ENCODE data around the gene APBA2. TPM values are rescaled to one million over a fixed set of nuclear protein-coding genes. Genes with fewer than 3 reads are reported as not detected.

APBA2 gene
- total and polyA plus RNA-seq, 5 donors = 0.17 to 0.95 (median 0.38) TPM

GRCh38 chr15:28964098-28964497 lies 78.3 kb downstream of the APBA2 start:
- WGBS = 93% methylated on average over 1 of the region's 1 CpG
- ATAC-seq (no peak), DNase-seq (no peak)
- Histone ChIP-seq H3K27me3 (ENCODE audit: control insufficient read depth, insufficient read depth) (no peaks in the 10 kb centered on the region), H3K4me1 (ENCODE audit: control insufficient read depth, insufficient read depth, low read length) (no peaks in the 10 kb centered on the region), H3K27ac (ENCODE audit: low read length) (no peak overlapping the region), H3K4me3 (ENCODE audit: low read length) (no peak overlapping the region), H3K9me3 (ENCODE audit: control insufficient read depth, low read length) (no peaks in the 10 kb centered on the region)
- intact Hi-C loops (cut with DNase I) = no loop called here

GRCh38 chr15:28967066-28967465 lies 81.3 kb downstream of the APBA2 start:
- no peak for ATAC-seq
- Histone ChIP-seq H3K9me3 (ENCODE audit: control insufficient read depth, low read length) (no peaks in the 10 kb centered on the region), H3K27me3 (ENCODE audit: control insufficient read depth, insufficient read depth) (no peaks in the 10 kb centered on the region), H3K4me3 (ENCODE audit: low read length) (no peak overlapping the region), H3K27ac (ENCODE audit: low read length) (no peak overlapping the region), H3K4me1 (ENCODE audit: control insufficient read depth, insufficient read depth, low read length) (no peaks in the 10 kb centered on the region)
- DNase-seq = no peak
- intact Hi-C loops (cut with DNase I) = no loop called here

- DNase-seq (no peak), ATAC-seq (no peak)
- 83% methylated on average over 6 of the region's 6 CpGs for WGBS
- H3K4me1 ChIP-seq (ENCODE audit: control insufficient read depth, insufficient read depth, low read length) = no peaks in the 10 kb centered on the region
- H3K27me3 ChIP-seq (ENCODE audit: control insufficient read depth, insufficient read depth) = no peaks in the 10 kb centered on the region
- H3K4me3 ChIP-seq (ENCODE audit: low read length) = no peak overlapping the region
- H3K9me3 ChIP-seq (ENCODE audit: control insufficient read depth, low read length) = no peaks in the 10 kb centered on the region
- intact Hi-C loops (cut with DNase I) = no loop called here
- no peak overlapping the region for H3K27ac ChIP-seq (ENCODE audit: low read length)
These were observed 82.2 kb downstream of the APBA2 start for GRCh38 chr15:28967990-28968389.

- intact Hi-C loops (cut with DNase I) = no loop called here
- no peak for DNase-seq
- Histone ChIP-seq H3K4me3 (ENCODE audit: low read length) (no peak overlapping the region), H3K4me1 (ENCODE audit: control insufficient read depth, insufficient read depth, low read length) (no peaks in the 10 kb centered on the region), H3K27ac (ENCODE audit: low read length) (no peak overlapping the region), H3K9me3 (ENCODE audit: control insufficient read depth, low read length) (no peaks in the 10 kb centered on the region), H3K27me3 (ENCODE audit: control insufficient read depth, insufficient read depth) (no peaks in the 10 kb centered on the region)
- 84% methylated on average over 14 of the region's 14 CpGs for WGBS
- ATAC-seq = no peak
These were observed 83.8 kb downstream of the APBA2 start for GRCh38 chr15:28969511-28970085.

- ATAC-seq (no peak), DNase-seq (no peak)
- Histone ChIP-seq H3K27ac (ENCODE audit: low read length) (no peak overlapping the region), H3K4me1 (ENCODE audit: control insufficient read depth, insufficient read depth, low read length) (peaks cover 2% of the 10 kb centered on the region), H3K27me3 (ENCODE audit: control insufficient read depth, insufficient read depth) (no peaks in the 10 kb centered on the region), H3K4me3 (ENCODE audit: low read length) (no peak overlapping the region), H3K9me3 (ENCODE audit: control insufficient read depth, low read length) (no peaks in the 10 kb centered on the region)
- WGBS = 87% methylated on average over 7 of the region's 7 CpGs
- intact Hi-C loops (cut with DNase I) = no loop called here
These were observed 88.4 kb downstream of the APBA2 start for GRCh38 chr15:28974142-28974541.

- no peaks in the 10 kb centered on the region for H3K9me3 ChIP-seq (ENCODE audit: control insufficient read depth, low read length)
- H3K27me3 ChIP-seq (ENCODE audit: control insufficient read depth, insufficient read depth) = no peaks in the 10 kb centered on the region
- DNase-seq = no peak
- no peak overlapping the region for H3K4me3 ChIP-seq (ENCODE audit: low read length)
- H3K27ac ChIP-seq (ENCODE audit: low read length) = no peak overlapping the region
- ATAC-seq = no peak
- intact Hi-C loops (cut with DNase I) = no loop called here
- 7% methylated on average over 2 of the region's 2 CpGs for WGBS
- peaks cover 2% of the 10 kb centered on the region for H3K4me1 ChIP-seq (ENCODE audit: control insufficient read depth, insufficient read depth, low read length)
These were observed 90.0 kb downstream of the APBA2 start for GRCh38 chr15:28975766-28976179.

- WGBS = 81% methylated on average over 6 of the region's 6 CpGs
- intact Hi-C loops (cut with DNase I) = no loop called here
- peak overlapping the region; percentile 15 for H3K27ac ChIP-seq (ENCODE audit: low read length)
These were observed 91.7 kb downstream of the APBA2 start for GRCh38 chr15:28977377-28978010.

GRCh38 chr15:28978011-28978378 lies 92.2 kb downstream of the APBA2 start:
- ATAC-seq (no peak), DNase-seq (no peak)
- 81% methylated on average over 7 of the region's 7 CpGs for WGBS

More at GRCh38 chr15:28977377-28978010, 91.7 kb downstream of the APBA2 start:
- peaks cover 2% of the 10 kb centered on the region for H3K4me1 ChIP-seq (ENCODE audit: control insufficient read depth, insufficient read depth, low read length)
- H3K4me3 ChIP-seq (ENCODE audit: low read length) = no peak overlapping the region
- no peaks in the 10 kb centered on the region for H3K9me3 ChIP-seq (ENCODE audit: control insufficient read depth, low read length)
- peak; percentile 68 to 88 for ATAC-seq
- peak in 1 of 3 donors; percentile 30 for DNase-seq
- H3K27me3 ChIP-seq (ENCODE audit: control insufficient read depth, insufficient read depth) = no peaks in the 10 kb centered on the region

GRCh38 chr15:28978661-28979060 lies 92.9 kb downstream of the APBA2 start:
- WGBS = 83% methylated on average over 3 of the region's 3 CpGs
- intact Hi-C loops (cut with DNase I) = no loop called here

More at GRCh38 chr15:28978011-28978378, 92.2 kb downstream of the APBA2 start:
- Histone ChIP-seq H3K27me3 (ENCODE audit: control insufficient read depth, insufficient read depth) (no peaks in the 10 kb centered on the region), H3K9me3 (ENCODE audit: control insufficient read depth, low read length) (no peaks in the 10 kb centered on the region), H3K4me3 (ENCODE audit: low read length) (no peak overlapping the region), H3K27ac (ENCODE audit: low read length) (peak overlapping the region; percentile 8), H3K4me1 (ENCODE audit: control insufficient read depth, insufficient read depth, low read length) (peaks cover 2% of the 10 kb centered on the region)
- intact Hi-C loops (cut with DNase I) = no loop called here

GRCh38 chr15:28979208-28979841 lies 93.6 kb downstream of the APBA2 start:
- Histone ChIP-seq H3K27me3 (ENCODE audit: control insufficient read depth, insufficient read depth) (no peaks in the 10 kb centered on the region), H3K4me1 (ENCODE audit: control insufficient read depth, insufficient read depth, low read length) (peaks cover 2% of the 10 kb centered on the region), H3K9me3 (ENCODE audit: control insufficient read depth, low read length) (no peaks in the 10 kb centered on the region), H3K4me3 (ENCODE audit: low read length) (no peak overlapping the region), H3K27ac (ENCODE audit: low read length) (no peak overlapping the region)
- ATAC-seq = no peak
- intact Hi-C loops (cut with DNase I) = no loop called here
- DNase-seq = no peak
- WGBS = 74% methylated on average over 13 of the region's 13 CpGs

More at GRCh38 chr15:28978661-28979060, 92.9 kb downstream of the APBA2 start:
- H3K27me3 ChIP-seq (ENCODE audit: control insufficient read depth, insufficient read depth) = no peaks in the 10 kb centered on the region
- ATAC-seq (no peak), DNase-seq (no peak)
- H3K27ac ChIP-seq (ENCODE audit: low read length) = no peak overlapping the region
- H3K9me3 ChIP-seq (ENCODE audit: control insufficient read depth, low read length) = no peaks in the 10 kb centered on the region
- no peak overlapping the region for H3K4me3 ChIP-seq (ENCODE audit: low read length)
- peaks cover 2% of the 10 kb centered on the region for H3K4me1 ChIP-seq (ENCODE audit: control insufficient read depth, insufficient read depth, low read length)

- no peak for DNase-seq
- 76% methylated on average over 3 of the region's 3 CpGs for WGBS
These were observed 95.1 kb downstream of the APBA2 start for GRCh38 chr15:28980709-28981350.

More at GRCh38 chr15:28980709-28981350, 95.1 kb downstream of the APBA2 start:
- peaks cover 2% of the 10 kb centered on the region for H3K4me1 ChIP-seq (ENCODE audit: control insufficient read depth, insufficient read depth, low read length)
- intact Hi-C loops (cut with DNase I) = no loop called here
- H3K27me3 ChIP-seq (ENCODE audit: control insufficient read depth, insufficient read depth) = no peaks in the 10 kb centered on the region
- H3K27ac ChIP-seq (ENCODE audit: low read length) = no peak overlapping the region
- ATAC-seq = no peak
- H3K4me3 ChIP-seq (ENCODE audit: low read length) = no peak overlapping the region
- no peaks in the 10 kb centered on the region for H3K9me3 ChIP-seq (ENCODE audit: control insufficient read depth, low read length)
